Lower lobe of right lung (tissue), 2 donors: ENCODE data around the gene CNNM2. TPM values are rescaled to one million over a fixed set of nuclear protein-coding genes. Genes with fewer than 3 reads are reported as not detected.
"Not testable (repeated sequence)": the region's sequence is repeated elsewhere in the genome, so short reads cannot be mapped to it uniquely, and the experiment has no call there.

Experiments
- ATAC-seq, 2 donors: fragments of 200-7000 bp; cut with Tn5 transposase; one replicate each; pipeline ENCODE4 v1.9.1; 2020 to 2022; ENCODE audit warnings: mild to moderate bottlenecking in 2 of 2, moderate library complexity in 2 of 2
- DNase-seq: peaks from one replicate; pipeline ENCODE4 v3.0.0-alpha.2; 2020
- H3K27ac ChIP-seq: fragments of 200-600 bp; one replicate; pipeline ENCODE4 v1.8.0; 2022
- H3K27me3 ChIP-seq: fragments of 200-600 bp; one replicate; pipeline ENCODE4 v1.8.0; 2022; ENCODE audit warnings: low read depth
- H3K36me3 ChIP-seq: fragments of 200-600 bp; one replicate; pipeline ENCODE4 v1.8.0; 2022; ENCODE audit warnings: mild to moderate bottlenecking
- H3K4me1 ChIP-seq: fragments of 200-600 bp; one replicate; pipeline ENCODE4 v1.8.0; 2022
- H3K4me3 ChIP-seq: fragments of 200-600 bp; one replicate; pipeline ENCODE4 v1.8.0; 2022; ENCODE audit warnings: mild to moderate bottlenecking
- H3K9me3 ChIP-seq: fragments of 200-600 bp; one replicate; pipeline ENCODE4 v1.8.0; 2022
- intact Hi-C: fragments of 100-400 bp; cut with DNase I; formaldehyde crosslinking; loops from one replicate; pipeline ENCODE4 v1.11.0; 2022
- total RNA-seq: library from RNA; stranded (reverse); fragmentation: NEBNext Ultra II Directional; extraction: Animal tissue kit (Norgen Biotek cat#: 25700); gene quantifications from one replicate; pipeline ENCODE4 v1.2.1, GENCODE V29; 2021
- TF ChIP-seq, protein P1 (sequence below): fragments of 200-600 bp; IDR thresholded peaks from one replicate; pipeline ENCODE4 v1.8.0; 2022; ENCODE audit warnings: antibody characterized with exemption, mild to moderate bottlenecking
- donor health status: DM: no; HTN: yes; CAD: no; lungs with severe emphysema.

The CNNM2 gene
- total RNA-seq, 1 donor from 2014 or later: 12.1 TPM

DNA sequence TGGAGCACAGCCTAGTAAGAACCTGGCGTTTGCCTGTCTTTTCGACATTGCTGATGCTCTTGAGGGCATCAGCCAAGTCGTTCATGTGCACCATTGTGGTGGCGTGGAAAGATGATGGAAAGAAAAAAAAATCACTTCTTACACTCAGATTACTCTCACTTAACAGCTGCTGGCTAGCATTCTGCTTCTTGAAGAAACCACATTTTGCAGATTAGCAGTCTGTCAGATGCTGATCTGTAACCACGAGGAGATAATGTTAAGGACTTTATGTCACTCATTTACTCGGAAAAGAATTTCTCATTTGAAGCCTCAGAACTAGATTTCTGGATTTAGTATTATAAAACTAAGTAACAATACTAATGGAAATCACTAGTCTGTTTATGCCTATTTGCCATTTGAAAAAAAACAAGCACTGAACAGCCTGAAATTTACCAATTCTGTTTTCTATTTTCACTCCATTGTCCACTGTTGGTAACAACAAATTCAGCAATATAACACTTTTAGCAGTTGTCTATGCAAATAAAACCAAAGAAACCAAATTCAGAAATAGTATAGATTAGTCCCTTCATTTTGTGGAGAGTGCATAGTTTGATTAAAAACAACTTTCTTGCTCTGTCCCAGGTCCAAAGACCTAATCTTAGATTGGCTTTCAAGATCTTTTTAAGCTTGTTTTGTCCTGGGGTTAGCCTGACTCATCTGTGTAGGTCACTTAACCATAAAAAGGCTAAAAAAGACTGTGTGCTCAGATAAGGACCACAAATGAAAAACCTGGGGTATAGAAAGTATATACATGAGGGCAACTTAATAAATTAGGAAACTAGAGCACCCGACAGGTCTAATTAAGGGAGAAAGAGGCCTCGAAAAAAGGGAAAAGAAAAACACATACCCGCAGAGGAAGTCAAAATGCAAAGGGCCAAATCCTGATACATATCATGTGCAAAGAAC lies 207.5 kb downstream of the CNNM2 start:
- intact Hi-C loops: no loop called here
- H3K4me3 ChIP-seq: no peak overlapping the region
- no peak overlapping the region for H3K27ac ChIP-seq
- TF ChIP-seq, protein P1, sequence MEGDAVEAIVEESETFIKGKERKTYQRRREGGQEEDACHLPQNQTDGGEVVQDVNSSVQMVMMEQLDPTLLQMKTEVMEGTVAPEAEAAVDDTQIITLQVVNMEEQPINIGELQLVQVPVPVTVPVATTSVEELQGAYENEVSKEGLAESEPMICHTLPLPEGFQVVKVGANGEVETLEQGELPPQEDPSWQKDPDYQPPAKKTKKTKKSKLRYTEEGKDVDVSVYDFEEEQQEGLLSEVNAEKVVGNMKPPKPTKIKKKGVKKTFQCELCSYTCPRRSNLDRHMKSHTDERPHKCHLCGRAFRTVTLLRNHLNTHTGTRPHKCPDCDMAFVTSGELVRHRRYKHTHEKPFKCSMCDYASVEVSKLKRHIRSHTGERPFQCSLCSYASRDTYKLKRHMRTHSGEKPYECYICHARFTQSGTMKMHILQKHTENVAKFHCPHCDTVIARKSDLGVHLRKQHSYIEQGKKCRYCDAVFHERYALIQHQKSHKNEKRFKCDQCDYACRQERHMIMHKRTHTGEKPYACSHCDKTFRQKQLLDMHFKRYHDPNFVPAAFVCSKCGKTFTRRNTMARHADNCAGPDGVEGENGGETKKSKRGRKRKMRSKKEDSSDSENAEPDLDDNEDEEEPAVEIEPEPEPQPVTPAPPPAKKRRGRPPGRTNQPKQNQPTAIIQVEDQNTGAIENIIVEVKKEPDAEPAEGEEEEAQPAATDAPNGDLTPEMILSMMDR: no peak
- peaks cover 40% of the 10 kb centered on the region for H3K4me1 ChIP-seq
- H3K27me3 ChIP-seq: no peaks in the 10 kb centered on the region
- ATAC-seq: no peak
- peaks cover 10% of the 10 kb centered on the region for H3K36me3 ChIP-seq
- DNase-seq: no peak
- H3K9me3 ChIP-seq: no peaks in the 10 kb centered on the region

DNA sequence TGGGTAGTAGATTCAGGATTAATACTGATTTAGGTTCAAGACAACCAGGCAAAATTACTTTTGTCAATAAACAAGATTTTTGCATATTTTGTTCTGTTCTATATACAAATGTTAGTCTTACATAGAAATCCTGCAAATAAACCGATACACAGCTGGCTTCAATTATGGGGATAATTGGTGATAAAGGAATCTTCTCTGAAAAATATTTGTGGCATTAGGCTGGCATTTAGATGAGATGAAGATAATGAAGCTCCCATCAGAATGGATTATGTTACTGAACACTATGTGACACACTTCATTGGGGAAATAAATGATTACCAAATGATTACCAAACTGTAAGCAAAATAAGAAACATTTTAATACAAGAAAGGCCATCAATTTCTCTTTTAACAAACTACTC lies 209.1 kb downstream of the CNNM2 start:
- Histone ChIP-seq H3K27me3 (no peaks in the 10 kb centered on the region), H3K36me3 (peaks cover 20% of the 10 kb centered on the region), H3K9me3 (no peaks in the 10 kb centered on the region), H3K4me3 (no peak overlapping the region), H3K4me1 (peaks cover 25% of the 10 kb centered on the region), H3K27ac (no peak overlapping the region)
- intact Hi-C loops: no loop called here
- no peak for DNase-seq
- ATAC-seq: no peak
- TF ChIP-seq, protein P1: no peak

DNA sequence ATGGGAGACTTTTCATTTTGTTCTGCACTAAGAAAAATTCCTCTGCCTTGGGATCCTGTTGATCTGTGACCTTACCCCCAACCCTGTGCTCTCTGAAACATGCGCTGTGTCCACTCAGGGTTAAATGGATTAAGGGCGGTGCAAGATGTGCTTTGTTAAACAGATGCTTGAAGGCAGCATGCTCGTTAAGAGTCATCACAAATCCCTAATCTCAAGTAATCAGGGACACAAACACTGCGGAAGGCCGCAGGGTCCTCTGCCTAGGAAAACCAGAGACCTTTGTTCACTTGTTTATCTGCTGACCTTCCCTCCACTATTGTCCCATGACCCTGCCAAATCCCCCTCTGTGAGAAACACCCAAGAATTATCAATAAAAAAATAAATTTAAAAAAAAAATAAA lies 212.1 kb downstream of the CNNM2 start:
- H3K27ac ChIP-seq, H3K9me3 ChIP-seq, H3K4me3 ChIP-seq, H3K27me3 ChIP-seq, DNase-seq, intact Hi-C loops, ATAC-seq: not testable (repeated sequence)
- Histone ChIP-seq H3K36me3 (peaks cover 43% of the 10 kb centered on the region), H3K4me1 (peaks cover 12% of the 10 kb centered on the region)

DNA sequence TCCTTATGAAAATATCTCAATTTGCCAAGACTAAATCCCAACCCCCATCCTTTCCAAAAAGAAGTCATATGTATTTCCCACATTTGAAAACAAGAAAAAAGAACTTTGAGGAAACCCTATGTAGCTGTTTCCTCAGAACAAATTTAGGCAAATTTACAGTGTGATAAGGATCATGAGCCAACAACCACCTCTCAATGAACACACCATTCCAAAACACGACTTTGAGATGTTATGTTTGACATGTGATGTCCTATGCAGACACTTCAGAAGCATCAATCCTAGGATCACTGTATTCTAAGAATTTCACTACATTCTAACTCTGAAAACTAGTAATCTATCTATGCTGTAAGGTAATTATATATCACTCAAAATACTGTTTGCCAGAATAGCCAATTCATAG lies 212.8 kb downstream of the CNNM2 start:
- H3K36me3 ChIP-seq: peaks cover 48% of the 10 kb centered on the region
- H3K4me1 ChIP-seq: peaks cover 7% of the 10 kb centered on the region
- no peak overlapping the region for H3K27ac ChIP-seq
- ATAC-seq (no peak), DNase-seq (no peak)
- intact Hi-C loops: no loop called here
- no peak overlapping the region for H3K4me3 ChIP-seq
- TF ChIP-seq, protein P1: no peak
- H3K27me3 ChIP-seq: no peaks in the 10 kb centered on the region
- H3K9me3 ChIP-seq: no peaks in the 10 kb centered on the region

DNA sequence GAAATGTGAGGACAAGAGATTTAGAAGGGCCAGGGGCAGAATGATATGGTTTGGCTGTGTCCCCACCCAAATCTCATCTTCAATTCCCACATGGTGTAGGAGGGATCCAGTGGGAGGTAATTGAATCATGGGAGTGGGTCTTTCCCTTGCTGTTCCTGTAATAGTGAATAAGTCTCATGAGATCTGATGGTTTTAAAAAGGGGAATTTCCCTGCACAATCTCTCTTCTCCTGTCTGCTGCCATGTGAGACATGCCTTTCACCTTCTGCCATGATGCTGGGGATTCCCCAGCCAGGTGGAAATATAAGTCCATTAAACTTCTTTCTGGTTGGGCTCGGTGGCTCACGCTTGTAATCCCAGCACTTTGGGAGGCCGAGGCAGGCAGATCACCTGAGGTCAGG lies 217.1 kb downstream of the CNNM2 start:
- H3K27me3 ChIP-seq, H3K27ac ChIP-seq, ATAC-seq, H3K4me1 ChIP-seq, intact Hi-C loops, H3K4me3 ChIP-seq, DNase-seq, H3K9me3 ChIP-seq: not testable (repeated sequence)
- H3K36me3 ChIP-seq: peaks cover 74% of the 10 kb centered on the region

DNA sequence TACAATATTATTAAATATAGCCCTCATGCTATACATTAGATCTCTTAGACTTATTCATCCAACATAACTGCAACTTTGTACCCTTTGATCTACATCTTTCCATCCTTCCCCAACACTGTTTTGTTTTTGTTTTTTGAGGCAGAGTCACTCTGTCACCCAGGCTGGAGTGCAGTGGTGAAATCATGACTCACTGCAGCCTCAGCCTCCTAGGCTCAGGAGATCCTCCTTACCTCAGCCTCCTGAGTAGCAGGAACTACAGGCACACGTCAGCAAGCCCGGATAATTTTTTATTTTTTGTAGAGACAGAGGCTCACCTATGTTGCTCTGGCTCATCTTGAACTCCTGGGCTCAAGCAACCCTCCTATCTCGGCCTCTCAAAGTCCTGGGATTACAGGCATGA lies 221.7 kb downstream of the CNNM2 start:
- Histone ChIP-seq H3K4me1 (peaks cover 8% of the 10 kb centered on the region), H3K9me3 (no peaks in the 10 kb centered on the region), H3K36me3 (peaks cover 56% of the 10 kb centered on the region), H3K27me3 (no peaks in the 10 kb centered on the region), H3K4me3 (no peak overlapping the region), H3K27ac (no peak overlapping the region)
- DNase-seq (no peak), ATAC-seq (no peak)
- TF ChIP-seq, protein P1: no peak
- intact Hi-C loops: no loop called here

Other genes starting within 250 kb of the CNNM2 start
- gene ARL3, start 203.9 kb upstream of the CNNM2 start, total RNA-seq: 7.3 TPM
- 10.0 TPM for gene SFXN2, start 203.7 kb upstream of the CNNM2 start, total RNA-seq
- 44.5 TPM for gene WBP1L, start 174.3 kb upstream of the CNNM2 start, total RNA-seq
- gene CYP17A1, start 80.9 kb upstream of the CNNM2 start, total RNA-seq: 0.80 TPM
- 21.9 TPM for gene BORCS7, start 64.0 kb upstream of the CNNM2 start, total RNA-seq
- gene AS3MT, start 48.8 kb upstream of the CNNM2 start, total RNA-seq: 1.9 TPM